GM12864 (cell line): ENCODE measurements around the gene NFYC.

Experiments
- DNase-seq: peaks from one replicate; pipeline ENCODE4 v3.0.0-alpha.2; 2011; ENCODE audit warnings: low read depth
- H3K4me3 ChIP-seq: 2 replicates; pipeline ENCODE4 v1.5.1; 2011; ENCODE audit warnings: mild to moderate bottlenecking, low read depth, low read length, control low read depth
- TF ChIP-seq, protein P1 (sequence below): IDR thresholded peaks from 2 replicates; pipeline ENCODE4 v1.5.1; 2011; ENCODE audit warnings: low read depth, mild to moderate bottlenecking, moderate library complexity, low read length, control low read depth, inconsistent platforms; ENCODE audit errors: missing control alignments

NFYC gene

GRCh38 chr1:40757084-40757483, 65.6 kb downstream of the NFYC start:
- no peak overlapping the region for H3K4me3 ChIP-seq
- TF ChIP-seq, protein P1, sequence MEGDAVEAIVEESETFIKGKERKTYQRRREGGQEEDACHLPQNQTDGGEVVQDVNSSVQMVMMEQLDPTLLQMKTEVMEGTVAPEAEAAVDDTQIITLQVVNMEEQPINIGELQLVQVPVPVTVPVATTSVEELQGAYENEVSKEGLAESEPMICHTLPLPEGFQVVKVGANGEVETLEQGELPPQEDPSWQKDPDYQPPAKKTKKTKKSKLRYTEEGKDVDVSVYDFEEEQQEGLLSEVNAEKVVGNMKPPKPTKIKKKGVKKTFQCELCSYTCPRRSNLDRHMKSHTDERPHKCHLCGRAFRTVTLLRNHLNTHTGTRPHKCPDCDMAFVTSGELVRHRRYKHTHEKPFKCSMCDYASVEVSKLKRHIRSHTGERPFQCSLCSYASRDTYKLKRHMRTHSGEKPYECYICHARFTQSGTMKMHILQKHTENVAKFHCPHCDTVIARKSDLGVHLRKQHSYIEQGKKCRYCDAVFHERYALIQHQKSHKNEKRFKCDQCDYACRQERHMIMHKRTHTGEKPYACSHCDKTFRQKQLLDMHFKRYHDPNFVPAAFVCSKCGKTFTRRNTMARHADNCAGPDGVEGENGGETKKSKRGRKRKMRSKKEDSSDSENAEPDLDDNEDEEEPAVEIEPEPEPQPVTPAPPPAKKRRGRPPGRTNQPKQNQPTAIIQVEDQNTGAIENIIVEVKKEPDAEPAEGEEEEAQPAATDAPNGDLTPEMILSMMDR = no peak
- no peak for DNase-seq

GRCh38 chr1:40758004-40758403, 66.5 kb downstream of the NFYC start:
- H3K4me3 ChIP-seq = no peak overlapping the region
- TF ChIP-seq, protein P1 = no peak
- DNase-seq = no peak

DNA sequence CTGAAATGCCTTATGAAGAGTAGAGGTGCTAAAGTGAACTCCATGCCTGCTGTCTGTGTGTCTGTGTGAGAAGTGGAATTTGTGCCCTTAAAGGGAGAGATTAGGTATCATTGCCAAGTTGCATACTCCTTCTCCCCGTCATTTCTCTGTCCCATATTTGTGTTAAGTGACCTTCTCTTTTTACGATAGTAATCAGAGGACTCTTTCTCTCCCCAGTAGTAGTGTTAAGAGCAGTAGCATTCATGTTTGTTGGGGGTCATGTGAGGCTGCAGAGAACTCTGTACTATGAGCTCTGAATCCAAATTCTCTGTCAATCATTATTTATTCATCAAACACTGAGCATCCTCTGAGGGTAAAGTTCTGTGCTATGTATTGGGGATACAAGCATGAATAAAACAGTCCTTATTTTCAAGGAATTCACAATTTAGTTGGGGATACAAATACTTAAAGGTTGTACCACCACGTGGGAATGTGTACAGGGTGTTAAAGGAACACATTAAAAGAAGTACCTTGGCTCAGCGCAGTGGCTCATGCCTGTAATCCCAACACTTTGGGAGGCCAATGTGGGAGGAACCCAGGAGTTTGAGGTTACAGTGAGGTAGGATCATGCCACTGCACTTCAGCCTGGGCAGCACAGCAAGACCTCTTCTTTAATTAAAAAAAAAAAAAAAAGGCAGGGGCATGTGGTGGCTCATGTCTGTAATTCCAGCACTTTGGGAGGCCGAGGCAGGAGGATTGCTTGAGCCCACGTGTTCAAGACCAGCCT, 67.3 kb downstream of the NFYC start:
- TF ChIP-seq, protein P1 = no peak
- no peak for DNase-seq
- H3K4me3 ChIP-seq = no peak overlapping the region

DNA sequence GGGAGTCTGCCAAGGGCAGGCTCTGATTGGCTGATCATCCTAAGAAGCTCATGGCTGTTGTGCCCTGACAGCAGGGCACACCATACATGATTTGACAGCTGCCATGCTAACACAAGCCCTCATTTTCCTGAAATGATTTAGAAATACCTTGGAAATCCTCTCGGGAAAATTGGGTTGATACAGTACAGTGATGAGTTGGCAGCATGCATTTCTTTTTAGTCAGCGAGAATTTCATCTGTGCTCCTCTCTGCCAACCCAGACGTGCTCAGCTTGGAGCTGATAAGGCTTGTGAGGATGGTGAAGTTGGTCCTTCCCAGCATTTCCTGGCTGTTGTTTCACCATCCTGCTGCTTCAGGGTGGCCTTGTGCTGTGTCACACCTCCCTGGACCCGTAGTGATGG, 69.5 kb downstream of the NFYC start:
- TF ChIP-seq, protein P1 = no peak
- DNase-seq = no peak
- no peak overlapping the region for H3K4me3 ChIP-seq

- DNase-seq = no peak
- peak overlapping the region; percentile 38; the same call in 1 of the 2 replicates for H3K4me3 ChIP-seq
- TF ChIP-seq, protein P1 = no peak
Observed at GRCh38 chr1:40762144-40762923, 70.8 kb downstream of the NFYC start.

- TF ChIP-seq, protein P1 = no peak
- DNase-seq = no peak
- peak overlapping the region; percentile 19; the same call in 1 of the 2 replicates for H3K4me3 ChIP-seq
Observed at GRCh38 chr1:40763742-40764532, 72.4 kb downstream of the NFYC start.
